GM12873 (cell line): Measurements from ENCODE around the gene TLK1.

Source experiments
- TF ChIP-seq, protein P1 (sequence below): IDR thresholded peaks from 2 replicates; pipeline ENCODE4 v1.5.1; 2012; ENCODE audit warnings: low read depth, mild to moderate bottlenecking, moderate library complexity, low read length, control low read depth; ENCODE audit not compliant: insufficient read depth; ENCODE audit errors: missing control alignments

TLK1 gene

DNA sequence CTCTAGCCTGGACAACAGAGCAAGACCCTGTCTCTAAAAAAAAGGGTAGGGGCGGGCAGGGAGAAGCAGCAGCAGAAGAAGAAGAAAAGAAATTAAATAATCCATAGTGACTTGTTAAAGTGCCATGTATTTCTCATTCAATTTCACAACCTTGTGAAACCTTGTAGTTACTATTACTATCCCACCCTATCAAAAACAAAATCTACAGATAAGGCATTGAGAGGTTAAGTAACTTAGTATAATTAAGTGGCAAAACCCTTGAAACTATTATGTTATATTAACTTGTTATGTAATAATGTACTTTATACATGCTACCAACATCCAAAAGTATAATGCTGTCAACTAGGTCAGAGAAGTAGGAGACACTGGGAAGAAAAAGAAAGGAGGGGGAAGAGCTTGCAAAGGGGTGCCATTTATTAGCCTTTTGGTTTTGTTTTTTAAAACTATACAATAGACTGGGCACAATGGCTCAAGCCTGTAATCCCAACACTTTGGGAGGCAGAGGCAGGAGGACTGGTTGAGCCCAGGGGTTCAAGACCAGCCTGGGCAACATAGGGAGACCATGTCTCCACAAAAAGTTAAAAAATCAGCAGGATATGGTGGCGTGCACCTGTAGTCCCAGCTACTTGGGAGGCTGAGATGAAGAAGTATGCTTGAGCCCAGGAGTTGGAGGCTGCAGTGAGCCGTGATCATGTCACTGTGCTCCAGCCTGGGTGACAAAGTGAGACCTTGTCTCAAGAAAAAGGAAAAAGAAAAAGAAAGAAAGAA, 11.3 kb downstream of the TLK1 start:
- TF ChIP-seq, protein P1, sequence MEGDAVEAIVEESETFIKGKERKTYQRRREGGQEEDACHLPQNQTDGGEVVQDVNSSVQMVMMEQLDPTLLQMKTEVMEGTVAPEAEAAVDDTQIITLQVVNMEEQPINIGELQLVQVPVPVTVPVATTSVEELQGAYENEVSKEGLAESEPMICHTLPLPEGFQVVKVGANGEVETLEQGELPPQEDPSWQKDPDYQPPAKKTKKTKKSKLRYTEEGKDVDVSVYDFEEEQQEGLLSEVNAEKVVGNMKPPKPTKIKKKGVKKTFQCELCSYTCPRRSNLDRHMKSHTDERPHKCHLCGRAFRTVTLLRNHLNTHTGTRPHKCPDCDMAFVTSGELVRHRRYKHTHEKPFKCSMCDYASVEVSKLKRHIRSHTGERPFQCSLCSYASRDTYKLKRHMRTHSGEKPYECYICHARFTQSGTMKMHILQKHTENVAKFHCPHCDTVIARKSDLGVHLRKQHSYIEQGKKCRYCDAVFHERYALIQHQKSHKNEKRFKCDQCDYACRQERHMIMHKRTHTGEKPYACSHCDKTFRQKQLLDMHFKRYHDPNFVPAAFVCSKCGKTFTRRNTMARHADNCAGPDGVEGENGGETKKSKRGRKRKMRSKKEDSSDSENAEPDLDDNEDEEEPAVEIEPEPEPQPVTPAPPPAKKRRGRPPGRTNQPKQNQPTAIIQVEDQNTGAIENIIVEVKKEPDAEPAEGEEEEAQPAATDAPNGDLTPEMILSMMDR: no peak

DNA sequence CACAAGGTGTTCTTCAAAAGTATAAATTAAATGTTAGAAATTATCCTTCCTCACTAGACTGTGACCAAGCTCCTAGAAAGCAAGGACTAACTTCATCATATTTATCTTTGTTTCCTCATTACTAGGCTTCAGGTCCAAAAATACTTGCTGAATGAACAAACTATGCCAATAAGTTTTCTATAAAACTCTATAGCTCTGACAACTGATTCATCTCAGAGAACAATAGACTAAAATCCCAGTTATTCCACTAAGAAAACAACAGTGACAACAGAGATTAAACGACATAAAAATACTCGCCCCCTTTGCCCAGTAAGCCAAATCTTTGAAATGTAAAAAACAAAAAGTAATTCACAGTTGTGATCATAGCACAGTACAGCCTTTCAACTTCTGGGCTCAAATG, 13.6 kb downstream of the TLK1 start:
- TF ChIP-seq, protein P1: no peak

DNA sequence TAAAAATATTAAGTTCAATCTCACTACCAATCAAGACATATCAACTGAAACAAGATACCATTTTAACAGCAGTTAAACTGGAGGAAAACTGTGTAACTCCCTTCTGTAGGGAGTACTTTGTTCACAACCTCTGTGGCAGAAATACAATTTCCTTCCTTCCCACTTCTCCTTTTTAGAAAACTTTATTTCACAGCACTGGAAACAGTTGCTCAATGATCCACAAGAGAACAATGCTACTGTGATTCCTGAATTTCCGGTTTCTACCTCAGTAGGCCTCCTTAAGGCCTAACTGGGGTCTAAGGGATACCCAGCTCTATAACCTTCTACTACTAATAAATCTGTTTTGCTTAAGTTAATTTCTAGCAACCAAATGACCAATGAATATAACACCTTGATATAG, 14.1 kb downstream of the TLK1 start:
- TF ChIP-seq, protein P1: no peak

DNA sequence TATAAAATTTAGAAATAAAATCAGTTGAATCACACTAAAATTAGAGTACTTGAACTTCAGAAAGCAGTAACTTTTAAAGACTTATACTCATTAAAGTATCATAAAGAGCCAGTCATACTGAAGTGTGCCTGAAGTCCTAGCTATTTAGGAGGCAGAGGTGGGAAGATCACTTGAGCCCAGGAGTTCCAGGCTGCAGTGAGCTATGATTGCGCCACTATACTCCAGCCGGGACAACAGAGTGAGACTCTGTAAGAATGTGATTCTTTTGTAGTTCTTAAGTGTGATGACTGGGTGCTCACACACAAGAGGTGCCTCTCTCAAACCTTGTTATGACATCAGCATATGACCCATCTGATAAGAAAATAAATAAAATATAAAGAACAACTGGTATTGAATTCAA, 14.6 kb downstream of the TLK1 start:
- TF ChIP-seq, protein P1: no peak

DNA sequence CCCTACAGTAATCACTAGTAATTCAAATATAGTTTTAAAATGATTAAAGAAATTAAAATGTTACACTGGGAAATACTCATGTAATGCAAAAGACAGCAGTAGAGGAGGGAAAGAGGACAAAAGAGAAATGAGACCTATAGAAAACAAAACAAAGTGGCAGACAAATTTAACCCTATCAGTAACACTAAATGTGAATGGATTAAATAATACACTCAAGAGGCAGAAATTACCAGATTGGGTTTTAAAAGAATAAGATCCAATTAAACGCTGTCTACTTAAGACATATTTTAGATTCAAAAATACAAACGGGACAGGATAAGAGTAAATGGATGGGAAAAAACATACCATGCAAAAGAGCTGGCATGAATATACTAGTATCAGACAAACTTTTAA, 17.0 kb downstream of the TLK1 start:
- TF ChIP-seq, protein P1: no peak

DNA sequence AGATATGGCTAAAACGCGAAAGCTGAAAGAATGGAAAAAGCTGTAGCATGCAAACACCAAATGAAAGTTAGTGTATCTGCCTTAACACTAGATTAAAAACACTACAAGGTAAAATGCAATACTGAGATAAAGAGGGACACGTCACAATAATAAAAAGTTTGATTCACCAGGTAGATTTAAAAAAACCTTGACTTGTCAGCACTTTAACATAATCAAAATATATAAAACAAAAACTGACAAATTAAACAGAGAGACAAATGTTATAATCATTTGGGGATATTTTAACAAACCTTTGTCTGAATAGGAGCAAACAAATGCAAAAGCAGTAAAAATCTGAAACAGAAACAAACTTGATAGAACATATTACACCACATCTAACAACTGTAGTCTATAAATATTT, 18.3 kb downstream of the TLK1 start:
- TF ChIP-seq, protein P1: no peak

DNA sequence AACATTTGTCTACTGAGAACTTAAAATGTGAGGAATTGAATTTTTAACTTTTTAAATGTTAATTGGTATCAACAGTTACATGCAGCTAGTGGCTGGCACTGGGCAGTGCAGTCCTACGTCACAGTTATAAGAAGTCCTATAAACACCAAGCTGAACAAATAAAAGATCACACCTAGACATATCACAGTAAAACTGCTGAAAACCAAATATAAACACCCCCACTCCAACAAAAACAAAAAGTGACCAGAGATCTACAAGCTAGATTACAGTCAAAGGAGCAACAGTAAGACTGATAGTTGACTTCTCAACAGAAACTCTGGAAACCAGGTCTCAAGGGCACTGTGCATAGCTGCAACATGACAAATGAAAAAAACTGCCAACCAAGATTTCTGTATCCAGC, 19.4 kb downstream of the TLK1 start:
- TF ChIP-seq, protein P1: no peak
